HL-60/S4 (cell line): Measurements from ENCODE around the gene ARFIP1.
"Not testable (repeated sequence)": the region's sequence is repeated elsewhere in the genome, so short reads cannot be mapped to it uniquely, and the experiment has no call there.

ENCODE experiments used
- in situ Hi-C: fragments of 300-500 bp; cut with MboI; formaldehyde crosslinking; loops from 2 replicates; pipeline ENCODE4 v1.14.3; 2022; ENCODE audit warnings: low sequenced_read_pairs

ARFIP1 gene, protein sequence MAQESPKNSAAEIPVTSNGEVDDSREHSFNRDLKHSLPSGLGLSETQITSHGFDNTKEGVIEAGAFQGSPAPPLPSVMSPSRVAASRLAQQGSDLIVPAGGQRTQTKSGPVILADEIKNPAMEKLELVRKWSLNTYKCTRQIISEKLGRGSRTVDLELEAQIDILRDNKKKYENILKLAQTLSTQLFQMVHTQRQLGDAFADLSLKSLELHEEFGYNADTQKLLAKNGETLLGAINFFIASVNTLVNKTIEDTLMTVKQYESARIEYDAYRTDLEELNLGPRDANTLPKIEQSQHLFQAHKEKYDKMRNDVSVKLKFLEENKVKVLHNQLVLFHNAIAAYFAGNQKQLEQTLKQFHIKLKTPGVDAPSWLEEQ

DNA sequence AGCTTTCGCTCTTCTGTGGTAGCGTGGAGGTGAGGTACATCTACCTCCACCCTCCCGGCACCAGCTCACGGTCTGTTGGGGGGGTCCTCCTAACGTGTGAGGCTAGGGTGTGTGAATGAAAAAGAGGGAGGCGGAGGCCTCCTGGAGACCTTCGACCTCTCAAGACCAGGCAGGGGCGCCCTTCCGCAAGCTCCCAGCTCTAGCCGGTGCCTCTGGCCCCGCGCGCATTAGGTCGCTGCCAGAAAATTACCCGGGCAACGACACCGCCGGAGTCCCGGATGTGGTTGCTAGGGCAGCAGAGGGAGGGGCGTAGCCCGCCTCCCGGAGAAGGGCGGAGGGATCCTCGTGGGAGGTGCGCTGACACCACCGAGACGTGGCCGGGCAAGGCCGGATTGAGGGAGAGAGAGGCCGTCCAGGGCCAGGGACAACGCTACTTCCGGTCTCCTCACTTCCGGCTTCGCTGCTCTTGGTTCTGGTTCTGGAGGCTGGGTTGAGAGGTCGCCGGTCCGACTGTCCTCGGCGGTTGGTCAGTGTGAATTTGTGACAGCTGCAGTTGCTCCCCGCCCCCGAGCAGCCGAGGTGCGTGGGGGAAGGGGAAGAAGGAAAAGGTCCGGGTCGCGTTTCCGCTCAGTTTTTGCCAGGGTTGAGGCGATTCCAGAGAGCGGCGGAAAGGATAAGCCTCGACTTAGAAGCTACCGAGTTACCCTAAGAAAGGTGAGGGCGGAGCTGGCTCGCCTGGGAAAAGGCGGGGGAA lies at the start of gene ARFIP1, which contains the start of gene TIGD4:
Gene ARFIP1 (plus strand): TSS at position 442 of the 754 bp plus-strand sequence. CDS start 49,680 bp downstream, outside the sequence.
Gene TIGD4 (minus strand): TSS at position 218 of the 754 bp plus-strand sequence. CDS start 8,726 bp downstream, outside the sequence.
- in situ Hi-C loops, result no loop called here

DNA sequence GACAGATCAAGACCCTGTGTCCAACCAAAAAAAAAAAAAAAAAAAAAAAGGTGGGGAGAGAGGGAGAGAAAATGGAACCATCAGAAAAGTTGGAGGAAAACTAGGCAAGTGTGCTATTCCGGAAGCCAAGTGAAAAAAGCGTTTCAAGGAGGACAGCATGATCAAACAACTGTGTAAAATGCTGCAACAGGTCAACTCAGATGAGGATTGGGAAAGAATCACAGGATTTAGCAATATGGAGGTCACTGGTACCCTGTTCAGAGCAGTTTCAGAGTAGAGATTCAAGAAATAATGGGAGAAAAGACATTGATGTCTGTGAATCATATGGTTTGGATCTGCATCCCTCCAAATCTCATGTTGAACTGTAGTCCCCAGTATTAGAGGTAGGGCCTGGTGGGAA lies 47.8 kb upstream of the ARFIP1 start:
- in situ Hi-C loops, result loop anchor here (10.0 kb wide), 1 partner anchor 237 kb away; no protein-coding TSS in a partner anchor

DNA sequence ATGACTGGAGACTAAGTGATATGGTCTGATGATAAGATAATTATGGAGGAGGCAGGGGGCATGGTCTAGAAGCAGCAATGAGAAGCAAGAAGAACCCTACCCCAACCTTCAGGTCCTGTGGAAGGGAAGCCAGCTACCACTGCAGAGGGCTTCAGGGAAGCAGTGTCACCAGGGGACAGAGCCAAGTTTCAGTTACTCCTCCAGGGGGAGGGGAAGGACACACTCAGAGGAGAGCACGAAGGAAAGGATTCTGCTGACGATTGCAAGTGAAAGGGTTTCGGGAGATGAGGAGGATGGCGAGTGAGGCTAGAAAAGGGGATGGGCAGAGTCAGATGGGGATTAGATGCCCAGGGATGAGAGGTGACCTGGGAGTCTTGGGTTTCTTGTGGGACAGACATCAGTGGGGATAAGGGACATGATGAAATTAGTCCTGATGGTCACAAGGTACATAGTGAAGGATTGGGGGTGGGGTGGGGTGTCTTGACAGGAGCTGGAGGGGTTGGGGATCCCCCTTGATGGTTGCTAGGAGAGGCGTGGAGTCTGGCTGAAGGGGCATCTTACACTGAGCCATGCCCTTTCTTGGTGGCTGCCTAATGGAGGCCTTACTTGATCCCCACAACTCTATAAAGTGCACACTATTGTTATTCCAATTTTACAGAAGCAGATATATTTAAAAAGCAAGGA lies 45.6 kb upstream of the ARFIP1 start:
- in situ Hi-C loops, result loop anchor here (10.0 kb wide), 1 partner anchor 239 kb away; no protein-coding TSS in a partner anchor

DNA sequence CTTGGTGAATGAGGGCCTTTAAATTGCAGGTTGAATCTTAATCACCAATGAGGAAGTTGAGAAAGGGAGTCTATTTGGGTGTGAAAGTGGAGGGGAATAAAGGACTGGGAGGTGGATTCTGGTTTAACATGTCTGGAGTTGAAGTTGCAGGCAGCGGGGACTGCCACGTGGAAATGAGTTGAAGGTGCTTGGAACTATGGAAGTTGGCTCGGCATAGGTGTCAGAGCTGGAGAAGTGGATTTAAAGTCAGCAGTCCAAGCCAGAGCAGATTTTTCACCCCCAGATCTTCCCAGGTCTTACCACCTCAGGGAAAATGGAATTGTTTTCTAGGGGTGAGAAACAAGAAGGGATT lies 45.1 kb upstream of the ARFIP1 start:
- in situ Hi-C loops, result loop anchor here (10.0 kb wide), 1 partner anchor 240 kb away; no protein-coding TSS in a partner anchor

DNA sequence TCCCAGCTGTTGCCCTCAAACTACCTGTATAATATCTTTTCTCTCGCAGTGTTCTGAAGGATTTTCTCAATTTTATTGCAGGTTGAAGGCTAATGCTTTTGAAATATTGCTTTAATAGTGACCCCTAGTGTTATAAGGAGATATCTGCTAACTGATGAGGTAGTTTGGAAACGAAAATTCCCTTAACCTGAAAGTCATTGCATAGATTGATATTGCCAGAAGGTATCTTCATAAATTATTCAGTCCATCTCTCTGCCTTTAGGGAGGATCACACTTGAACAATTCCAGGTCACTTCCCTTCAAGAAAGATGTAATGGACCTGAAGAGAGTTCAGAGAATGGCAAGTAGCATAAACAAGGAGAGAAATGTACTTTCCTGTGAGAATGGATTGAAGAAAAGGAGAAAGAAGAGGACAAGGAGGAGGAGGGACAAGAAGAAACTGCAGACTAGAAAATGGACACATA lies 44.3 kb upstream of the ARFIP1 start:
- in situ Hi-C loops, result loop anchor here (10.0 kb wide), 1 partner anchor 241 kb away; no protein-coding TSS in a partner anchor

DNA sequence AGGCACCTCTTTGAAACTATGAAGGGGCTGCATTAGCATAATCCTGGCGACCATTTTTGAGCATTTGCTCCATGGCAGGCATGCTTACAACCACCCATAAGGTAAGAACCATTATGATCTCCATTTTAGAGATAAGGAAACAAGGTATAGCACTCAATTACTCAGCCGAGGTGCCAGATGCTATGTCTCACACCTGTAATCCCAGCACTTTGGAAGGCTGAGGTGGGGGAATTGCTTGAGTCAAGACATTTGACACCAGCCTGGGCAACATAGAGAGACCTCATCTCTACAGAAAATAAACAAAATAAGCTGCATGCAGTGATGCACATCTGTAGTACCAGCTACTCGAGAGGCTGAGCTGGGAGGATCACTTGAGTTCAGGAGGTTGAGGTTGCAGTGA lies 43.8 kb upstream of the ARFIP1 start:
- in situ Hi-C loops, result loop anchor here (10.0 kb wide), 1 partner anchor 241 kb away; no protein-coding TSS in a partner anchor

DNA sequence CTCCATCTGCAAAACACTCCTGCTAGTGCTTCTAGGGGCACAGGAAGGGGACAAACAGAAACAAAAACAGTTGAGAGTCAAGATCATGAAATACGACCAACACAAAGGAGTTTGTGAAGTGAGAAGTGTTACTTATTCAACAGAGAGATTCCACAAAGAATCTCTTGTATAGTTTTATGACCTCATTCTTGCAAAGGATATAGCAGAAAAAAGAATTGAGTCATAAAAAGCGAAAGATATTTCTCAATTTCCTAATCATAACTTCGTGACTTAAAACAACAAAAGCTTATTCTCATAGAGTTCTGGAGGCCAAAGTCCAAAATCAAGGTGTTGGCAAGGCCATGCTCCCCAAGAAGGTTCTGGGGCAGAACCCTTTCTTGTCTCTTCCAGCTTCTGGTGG lies 40.9 kb upstream of the ARFIP1 start:
- in situ Hi-C loops, result loop anchor here (10.0 kb wide), 1 partner anchor 244 kb away; no protein-coding TSS in a partner anchor

DNA sequence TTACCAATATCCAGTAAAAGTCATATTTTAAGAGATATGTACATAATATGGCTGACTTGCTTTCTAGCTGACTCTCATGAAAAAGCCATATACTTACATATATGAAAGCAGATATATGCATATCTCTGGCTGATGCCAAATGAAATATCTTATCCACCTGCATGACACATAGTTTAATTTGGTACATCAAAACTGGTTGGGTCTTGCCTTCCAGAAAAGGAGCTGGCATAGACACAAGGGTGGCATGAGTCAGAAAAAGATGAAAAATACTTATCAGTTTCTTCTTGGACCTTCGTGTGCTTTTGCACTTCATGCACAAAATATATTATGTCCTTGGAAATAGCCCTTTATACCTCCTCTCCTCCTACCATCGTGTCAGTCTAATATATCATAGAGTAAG lies 32.3 kb upstream of the ARFIP1 start:
- in situ Hi-C loops, result no loop called here

DNA sequence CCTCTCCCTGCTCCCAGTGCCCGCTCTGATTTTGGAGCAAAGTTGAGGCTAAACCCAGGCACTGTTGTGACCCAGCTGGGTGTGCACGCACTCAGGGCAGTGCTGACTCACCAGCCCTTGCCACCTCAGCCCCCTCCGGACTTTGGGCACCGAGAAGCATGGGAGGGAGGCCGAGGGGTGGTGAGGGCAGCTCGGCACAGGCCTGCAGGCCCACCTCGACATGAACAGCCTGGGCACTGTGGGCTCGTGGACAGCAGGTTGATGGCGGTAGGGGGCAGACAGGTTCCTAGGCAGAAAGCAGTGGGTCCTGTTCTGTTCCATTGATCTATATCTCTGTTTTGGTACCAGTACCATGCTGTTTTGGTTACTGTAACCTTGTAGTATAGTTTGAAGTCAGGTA lies 31.1 kb upstream of the ARFIP1 start:
- in situ Hi-C loops, result no loop called here

DNA sequence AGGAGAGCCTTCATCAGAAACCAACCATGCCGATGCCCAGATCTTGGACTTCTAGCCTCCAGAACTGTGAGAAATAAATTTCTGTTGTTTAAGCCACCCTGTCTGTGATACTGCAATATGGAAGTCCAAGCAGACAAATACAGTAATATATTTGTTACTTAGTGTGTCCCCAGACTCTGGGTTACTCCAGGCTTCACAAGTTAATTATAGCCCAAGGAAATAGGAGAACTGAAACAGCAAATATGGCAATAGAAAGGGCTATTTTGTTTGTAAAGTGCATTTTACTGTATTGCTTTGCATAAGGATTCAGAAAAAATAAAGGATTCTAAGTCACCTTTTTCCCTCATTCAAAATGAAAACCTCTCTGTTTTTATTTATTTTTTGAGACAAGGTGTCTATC lies 16.0 kb upstream of the ARFIP1 start:
- in situ Hi-C loops, result no loop called here

DNA sequence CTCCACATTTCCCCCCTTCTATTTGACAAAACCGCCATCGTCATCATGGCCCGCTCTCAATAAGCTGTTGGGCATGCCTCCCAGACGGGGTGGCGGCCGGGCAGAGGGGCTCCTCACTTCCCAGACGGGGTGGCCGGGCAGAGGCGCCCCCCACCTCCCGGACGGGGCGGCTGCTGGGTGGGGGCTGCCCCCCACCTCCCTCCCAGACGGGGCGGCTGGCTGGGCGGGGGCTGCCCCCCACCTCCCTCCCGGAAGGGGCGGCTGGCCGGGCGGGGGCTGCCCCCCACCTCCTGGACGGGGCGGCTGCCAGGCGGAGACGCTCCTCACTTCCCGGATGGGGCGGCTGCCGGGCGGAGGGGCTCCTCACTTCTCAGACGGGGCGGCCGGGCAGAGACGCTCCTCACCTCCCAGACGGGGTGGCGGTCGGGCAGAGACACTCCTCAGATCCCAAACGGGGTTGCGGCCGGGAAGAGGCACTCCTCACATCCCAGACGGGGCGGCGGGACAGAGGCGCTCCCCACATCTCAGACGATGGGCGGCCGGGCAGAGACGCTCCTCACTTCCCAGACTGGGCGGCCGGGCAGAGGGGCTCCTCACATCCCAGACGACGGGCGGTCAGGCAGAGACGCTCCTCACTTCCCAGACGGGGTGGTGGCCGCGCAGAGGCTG lies 14.6 kb upstream of the ARFIP1 start:
- in situ Hi-C loops, result not testable (repeated sequence)

DNA sequence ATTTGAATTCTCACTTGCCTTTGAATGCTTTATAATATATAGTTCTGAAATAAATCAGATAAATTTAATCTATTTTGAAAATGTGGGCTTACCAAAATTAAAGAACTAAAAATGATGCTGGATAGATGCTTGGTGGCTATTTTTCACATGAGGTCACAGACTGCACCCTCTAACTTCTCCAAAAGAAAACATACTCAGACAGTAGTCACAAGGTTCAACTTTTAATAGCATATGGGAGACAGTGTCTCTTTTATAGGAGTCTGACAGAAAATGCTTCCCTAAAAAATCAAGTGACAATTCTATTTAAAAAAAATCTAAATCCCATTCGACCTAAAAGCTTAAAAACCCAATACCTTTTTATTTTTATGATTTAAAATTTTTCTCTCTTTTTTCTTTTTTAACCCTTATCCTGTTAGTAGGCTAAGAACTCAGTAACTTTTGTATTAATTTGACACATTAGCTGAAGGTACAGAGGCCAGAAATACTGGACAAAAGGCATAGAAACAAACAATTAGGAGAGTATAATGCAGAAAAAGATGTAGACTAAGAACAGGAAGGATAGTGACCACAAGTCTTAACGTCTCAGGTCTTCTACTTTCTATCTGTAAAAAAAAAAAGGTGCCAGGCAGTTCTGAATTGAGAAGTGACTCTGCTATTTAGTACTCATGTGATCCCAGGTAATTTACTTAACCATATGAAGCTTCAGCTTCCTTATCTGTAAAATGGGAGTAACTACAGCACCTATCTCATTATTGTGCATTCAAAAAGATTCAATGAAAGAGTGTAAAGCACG lies 7.8 kb upstream of the ARFIP1 start:
- in situ Hi-C loops, result no loop called here

DNA sequence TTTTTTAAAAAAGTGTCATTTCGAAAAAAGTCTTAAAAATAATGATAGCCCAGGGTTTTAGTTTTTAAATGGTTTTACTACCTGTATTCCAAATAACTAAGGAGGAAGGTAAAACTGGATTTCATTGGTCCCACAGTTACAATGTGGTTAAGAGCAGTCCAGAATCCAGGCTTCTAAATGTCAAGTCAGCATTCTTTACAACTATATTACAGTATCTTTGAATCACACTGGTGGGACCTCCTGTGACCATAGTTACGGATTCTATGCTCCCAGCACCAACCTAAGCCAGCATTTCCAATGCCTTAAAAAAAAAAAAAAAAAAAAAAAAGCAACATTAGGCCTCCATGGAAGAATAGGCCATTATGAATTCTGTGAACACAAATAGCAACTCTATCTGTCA lies 6.4 kb upstream of the ARFIP1 start:
- in situ Hi-C loops, result no loop called here

DNA sequence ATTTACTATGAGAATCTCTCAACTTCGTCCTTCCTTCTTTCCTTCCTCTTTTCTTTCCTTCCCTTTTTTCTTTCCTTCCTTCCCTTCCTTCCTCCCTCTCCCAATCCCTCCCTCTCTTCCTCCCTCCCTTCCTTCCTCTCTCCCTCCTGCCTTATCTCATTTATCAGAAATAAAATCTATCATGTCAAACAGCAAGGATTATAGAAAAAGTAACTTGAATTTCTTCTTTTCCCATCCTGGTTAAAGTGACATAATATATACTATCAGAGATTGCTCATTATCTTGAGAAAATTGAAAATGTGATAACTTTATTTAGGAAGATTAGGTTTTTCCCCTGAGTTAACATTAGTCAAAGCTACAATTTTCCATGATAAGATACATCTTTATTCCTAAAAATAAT lies 5.8 kb upstream of the ARFIP1 start:
- in situ Hi-C loops, result no loop called here

DNA sequence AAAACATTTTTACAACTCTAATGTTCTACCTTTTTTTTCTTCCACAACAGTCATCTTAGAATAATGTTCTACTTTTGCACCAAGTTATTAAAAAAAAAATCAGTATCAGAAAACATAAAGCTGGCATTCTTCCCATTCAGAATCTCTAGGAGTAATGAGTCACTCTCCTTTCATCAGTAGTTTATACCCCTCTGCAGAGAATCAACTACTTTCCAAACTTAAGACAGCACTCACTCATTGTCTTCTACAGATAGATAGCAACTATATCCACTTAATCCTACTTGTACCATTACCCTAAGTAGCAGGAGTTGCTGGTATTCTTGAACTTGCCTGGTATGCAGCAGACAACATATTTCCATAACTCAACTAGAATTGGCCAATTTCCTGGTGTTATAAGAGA lies 3.4 kb upstream of the ARFIP1 start:
- in situ Hi-C loops, result no loop called here

DNA sequence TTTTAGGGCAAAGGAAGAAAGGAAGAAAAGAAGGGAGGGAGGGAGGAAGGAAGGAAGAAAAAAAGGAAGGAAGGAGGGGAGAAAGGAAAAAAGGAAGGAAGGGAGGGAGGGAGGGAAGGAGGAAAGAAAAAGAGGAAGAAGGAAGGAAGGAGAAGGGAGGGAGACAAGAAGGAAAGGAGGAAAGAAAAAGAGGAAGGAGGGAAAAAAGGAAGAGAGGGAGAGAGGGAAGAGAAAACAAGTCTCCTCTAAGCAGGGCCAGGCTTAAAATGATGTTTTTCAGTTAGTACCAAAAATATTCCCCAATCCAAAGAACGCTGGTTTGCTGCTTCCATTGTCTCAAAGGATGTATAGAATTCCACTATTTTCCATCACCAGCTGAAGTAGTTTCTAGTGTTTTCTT lies 2.3 kb upstream of the ARFIP1 start:
- in situ Hi-C loops, result no loop called here

DNA sequence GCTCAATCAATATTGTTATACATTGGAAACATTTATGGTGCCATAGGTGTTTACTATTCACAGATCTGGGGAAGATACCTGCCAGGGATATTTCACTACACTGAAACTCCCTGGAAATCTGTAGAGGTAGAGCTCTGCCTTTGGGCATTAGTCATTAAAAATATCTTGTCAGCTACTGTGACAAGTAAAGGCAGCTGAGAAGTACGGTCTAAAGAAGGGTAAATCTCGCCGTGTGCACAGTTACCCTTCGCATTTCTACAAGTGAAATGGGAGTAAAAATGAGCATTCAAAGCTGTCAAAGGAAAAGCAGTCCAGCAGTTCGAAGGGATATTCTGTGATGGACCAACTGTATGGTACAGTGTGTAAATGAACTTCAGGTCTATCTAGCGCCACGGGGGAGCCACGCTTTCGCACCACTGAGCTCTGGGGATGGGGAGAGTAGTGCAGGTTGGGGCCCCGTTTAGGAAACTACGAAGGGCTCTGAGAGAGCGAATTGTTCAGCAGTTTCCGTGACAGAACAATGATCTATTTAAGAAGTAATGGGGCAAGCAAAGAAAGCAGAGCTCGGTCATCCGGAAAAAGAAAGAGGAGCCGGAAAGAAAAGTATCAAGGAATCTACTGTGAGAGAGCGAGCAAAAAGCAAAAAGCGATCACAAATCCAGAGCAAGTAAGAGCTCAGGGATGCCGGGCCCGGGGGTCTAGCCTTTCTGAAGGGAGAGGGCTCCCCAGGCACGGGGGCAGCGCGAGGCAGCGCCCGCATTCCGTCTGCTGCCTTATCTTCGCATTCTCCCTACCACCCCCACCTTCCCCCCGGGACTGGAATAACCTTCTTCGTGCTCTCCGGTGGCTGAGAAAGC lies 870 bp upstream of the ARFIP1 start:
- in situ Hi-C loops, result no loop called here

DNA sequence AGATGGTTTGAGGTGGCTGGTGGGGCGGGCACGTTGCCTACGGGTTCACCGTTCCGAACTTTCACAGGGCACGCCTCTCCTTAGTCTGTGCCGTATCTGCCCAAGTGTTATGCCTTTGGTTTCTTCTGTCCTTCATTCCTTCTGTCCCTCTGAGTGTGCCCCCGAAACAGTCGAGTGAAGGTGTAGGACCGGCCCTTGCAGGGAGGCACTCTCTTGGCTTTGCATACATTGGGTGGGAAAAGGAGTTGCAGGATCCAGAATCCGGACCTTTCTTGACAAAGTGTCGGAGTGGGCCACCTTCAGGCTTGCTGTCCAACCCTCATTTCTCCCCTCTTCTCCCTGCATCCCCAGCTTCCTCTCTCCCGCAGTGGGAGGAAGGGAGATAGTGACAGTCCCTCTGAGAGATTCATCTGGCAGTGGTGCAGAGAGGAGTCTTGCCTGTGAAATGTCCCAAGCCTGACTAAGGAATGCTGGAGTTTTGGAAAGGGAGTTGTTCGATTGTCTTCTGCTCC lies 569 bp downstream of the ARFIP1 start:
- in situ Hi-C loops, result no loop called here
